ENCODE results near the gene LPCAT3.
"Not testable (repeated sequence)": the region's sequence is repeated elsewhere in the genome, so short reads cannot be mapped to it uniquely, and the experiment has no call there.

LPCAT3 gene

GRCh38 chr12:7037411-7037810 lies 19.1 kb upstream of the LPCAT3 start:
- DNase-seq (ENCODE audit: low spot score) = not testable (repeated sequence)

- no peak for DNase-seq (ENCODE audit: low spot score)
These were observed 17.2 kb upstream of the LPCAT3 start for GRCh38 chr12:7035463-7035862.

DNA sequence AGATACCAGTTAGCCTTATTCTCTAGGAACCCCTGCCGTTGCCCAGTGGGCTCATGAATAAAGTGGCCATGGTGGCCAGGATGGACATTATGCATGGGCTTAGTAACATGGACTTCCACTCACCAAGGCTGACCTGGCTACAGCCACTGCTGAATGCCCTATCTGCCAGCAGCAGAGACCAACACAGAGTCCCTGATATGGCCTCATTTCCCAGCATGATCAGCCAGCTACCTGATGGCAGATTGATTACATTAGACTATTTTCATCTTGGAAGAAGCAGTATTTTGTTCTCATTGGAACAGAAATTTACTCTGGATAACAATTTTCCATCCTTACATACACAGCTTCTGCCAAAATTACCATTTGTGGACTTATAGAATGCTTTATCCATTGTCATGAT lies 16.2 kb upstream of the LPCAT3 start:
- DNase-seq (ENCODE audit: low spot score) = no peak

DNA sequence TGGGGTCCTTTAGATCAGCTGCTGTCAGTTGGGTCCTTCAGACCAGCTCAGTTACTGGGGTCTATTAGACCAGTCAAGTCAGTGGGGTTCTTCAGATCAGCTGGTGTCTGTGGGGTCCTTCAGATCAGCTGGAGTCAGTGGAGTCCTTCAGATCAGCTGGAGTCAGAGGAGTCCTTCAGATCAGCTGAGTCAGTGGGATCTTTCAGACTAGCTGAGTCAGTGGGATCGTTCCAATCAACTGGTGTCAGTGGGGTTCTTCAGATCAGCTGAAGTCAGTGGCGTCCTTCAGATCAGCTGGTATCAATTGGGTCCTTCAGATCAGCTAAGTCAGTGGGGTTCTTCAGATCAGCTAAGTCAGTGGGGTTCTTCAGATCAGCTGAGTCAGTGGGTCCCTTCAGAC lies 14.7 kb upstream of the LPCAT3 start:
- no peak for DNase-seq (ENCODE audit: low spot score)

- DNase-seq (ENCODE audit: low spot score) = no peak
These were observed 13.0 kb upstream of the LPCAT3 start for GRCh38 chr12:7031306-7031705.

DNA sequence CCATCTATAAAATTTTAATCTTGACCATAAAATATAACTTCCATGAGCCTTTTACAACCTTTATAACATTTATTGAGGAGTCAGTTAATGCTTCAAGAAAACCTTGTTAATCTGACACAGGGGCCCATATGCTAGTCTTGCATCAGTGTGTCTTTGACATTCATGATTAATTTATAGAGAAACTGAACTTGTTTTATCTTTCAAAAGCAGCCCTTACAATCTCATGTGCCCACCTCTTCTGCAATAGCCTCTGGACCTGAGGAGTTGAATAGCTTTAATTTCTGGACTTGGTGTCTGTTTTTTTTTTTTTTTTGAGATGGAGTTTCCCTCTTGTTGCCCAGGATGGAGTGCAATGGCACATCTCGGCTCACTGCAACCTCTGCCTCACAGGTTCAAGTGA lies 8.6 kb upstream of the LPCAT3 start:
- DNase-seq (ENCODE audit: low spot score) = no peak

GRCh38 chr12:7023114-7023513 lies 4.8 kb upstream of the LPCAT3 start:
- no peak for DNase-seq (ENCODE audit: low spot score)

- DNase-seq (ENCODE audit: low spot score) = no peak
These were observed 3.7 kb upstream of the LPCAT3 start for GRCh38 chr12:7021956-7022355.

GRCh38 chr12:7019043-7019569 lies 830 bp upstream of the LPCAT3 start:
- DNase-seq (ENCODE audit: low spot score) = peak; percentile 48

DNA sequence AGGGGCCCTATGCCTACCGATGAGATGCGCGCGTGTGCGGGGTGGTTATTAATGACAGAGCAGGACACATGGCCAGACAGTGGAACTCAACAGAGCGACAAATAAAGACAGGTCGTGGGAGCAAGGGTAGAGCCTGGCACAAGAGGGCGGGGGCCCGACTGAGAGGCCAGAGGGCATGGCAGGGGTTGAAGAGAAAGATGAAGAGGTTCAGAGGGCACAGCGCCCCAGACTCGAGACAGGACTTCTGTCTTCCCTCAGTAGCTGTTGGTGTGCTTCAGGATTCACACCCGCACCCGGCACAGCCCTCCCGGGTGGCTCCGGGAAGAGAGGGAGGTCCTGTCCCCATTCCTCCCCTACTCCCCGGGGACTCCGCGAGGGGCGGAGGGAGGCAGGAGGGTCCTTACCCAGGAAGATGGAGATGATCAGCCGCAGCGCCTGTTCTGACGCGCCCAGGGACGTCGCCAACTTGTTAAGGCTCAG lies 366 bp downstream of the LPCAT3 start:
- peak; percentile 91 for DNase-seq (ENCODE audit: low spot score)

DNA sequence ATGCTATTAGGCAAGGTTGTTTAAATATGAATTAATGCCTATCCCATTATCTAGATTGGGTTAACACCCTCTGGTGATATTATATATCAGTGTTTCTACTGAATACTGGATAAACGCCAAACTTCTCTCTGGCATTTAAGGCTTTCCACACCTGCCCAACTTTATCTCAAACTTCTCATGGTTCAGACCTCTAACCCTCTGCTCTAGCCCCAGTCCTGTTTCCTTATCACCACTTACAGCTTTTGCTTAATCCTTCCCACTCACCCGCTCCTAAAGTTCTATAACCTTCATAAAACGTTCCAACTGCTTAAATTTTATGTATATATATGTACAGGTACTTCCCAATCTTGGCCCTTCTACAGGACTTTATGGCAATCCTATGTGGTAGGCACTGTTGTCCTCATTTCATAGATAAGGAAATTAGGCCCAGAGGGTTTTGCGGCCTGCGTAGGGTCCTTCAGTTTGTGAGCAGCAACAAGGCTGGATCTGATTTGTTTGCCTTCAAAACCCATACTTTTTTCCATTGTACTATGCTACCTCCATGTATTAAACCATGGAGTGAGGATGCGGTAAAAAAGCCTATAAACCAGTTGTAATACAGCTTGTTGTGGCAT lies 1.2 kb downstream of the LPCAT3 start:
- no peak for DNase-seq (ENCODE audit: low spot score)

DNA sequence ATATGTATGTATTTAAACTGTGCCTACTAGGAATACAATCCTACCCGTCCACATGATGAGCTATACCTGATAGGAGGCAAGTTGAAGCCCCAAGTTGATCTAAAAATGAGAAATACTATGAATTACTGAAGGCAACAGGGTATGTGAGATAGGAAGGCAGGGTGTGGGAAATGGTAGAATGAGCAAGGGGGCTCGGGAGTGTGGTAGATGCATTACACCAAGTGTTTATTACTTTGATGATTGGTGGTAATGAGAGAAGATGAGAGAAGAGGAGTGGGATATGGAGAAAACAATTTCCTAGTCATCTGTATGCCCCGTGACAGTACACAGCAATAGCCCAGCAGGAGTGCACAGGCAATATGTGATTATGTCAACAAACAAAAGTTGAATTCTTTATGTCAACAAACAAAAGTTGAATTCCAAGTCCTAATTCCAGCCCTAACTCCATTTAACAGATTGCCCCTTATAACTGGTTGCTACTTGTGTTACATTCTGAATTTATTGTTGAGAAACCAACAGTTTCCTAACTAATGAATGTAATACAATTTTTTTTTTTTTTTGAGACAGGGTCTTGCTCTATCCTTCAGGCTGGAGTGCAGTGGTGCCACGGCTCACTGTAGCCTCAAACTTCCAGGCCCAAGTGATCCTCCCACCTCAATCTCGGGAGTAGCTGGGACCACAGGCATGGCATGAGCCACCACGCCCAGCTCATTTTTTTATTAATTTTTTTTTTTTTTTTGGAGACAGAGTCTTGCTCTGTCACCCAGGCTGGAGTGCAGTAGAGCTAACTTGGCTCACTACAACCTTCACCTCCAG lies 2.5 kb downstream of the LPCAT3 start:
- no peak for DNase-seq (ENCODE audit: low spot score)

DNA sequence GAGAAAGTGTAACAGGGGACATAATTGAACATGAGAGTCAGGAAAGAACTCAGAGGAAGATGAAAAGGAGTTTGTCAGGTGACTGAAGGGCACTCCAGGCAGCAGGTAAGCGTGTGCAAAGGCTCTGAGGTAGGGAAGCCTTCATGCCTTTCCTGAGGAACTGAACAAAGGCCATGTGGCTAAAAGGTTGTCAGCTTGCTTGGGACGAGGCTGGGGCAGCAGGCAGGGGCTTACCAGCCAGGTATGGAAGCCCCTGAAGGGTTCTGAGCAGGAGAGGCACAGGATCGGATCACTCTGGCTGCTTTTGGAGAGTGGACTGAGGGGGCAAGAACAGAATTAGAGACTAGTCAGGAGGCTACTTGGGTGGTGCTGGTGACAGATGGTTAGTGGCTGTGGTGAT lies 5.2 kb downstream of the LPCAT3 start:
- DNase-seq (ENCODE audit: low spot score) = no peak

DNA sequence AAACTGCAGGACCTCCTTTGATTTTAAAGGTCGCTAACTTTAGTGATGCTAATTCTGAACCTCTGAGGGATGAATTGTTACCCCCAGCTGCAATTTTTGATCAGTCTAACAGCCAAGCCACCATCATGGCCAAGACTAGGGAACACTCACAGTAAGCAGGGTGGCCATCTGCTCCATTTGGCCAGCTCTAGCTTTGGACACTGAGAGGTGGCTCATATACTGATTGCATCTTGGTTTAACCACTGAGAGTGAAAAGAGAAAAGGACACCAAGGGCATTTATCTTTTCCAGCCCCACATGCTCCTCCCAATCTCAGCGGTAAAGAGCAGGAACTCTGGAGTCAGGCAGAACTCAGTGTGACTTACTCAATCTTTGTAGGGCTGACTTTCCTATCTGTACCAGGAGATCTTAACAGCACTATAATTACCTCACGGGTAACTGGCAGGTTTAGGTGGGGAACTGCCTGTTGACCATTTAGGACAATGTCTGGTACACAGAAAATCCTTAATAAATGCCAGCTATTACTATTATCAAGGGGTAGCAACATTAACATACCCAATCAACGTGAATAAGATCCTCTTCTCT lies 6.2 kb downstream of the LPCAT3 start:
- DNase-seq (ENCODE audit: low spot score) = no peak

GRCh38 chr12:7011398-7011797 lies 6.9 kb downstream of the LPCAT3 start:
- not testable (repeated sequence) for DNase-seq (ENCODE audit: low spot score)

DNA sequence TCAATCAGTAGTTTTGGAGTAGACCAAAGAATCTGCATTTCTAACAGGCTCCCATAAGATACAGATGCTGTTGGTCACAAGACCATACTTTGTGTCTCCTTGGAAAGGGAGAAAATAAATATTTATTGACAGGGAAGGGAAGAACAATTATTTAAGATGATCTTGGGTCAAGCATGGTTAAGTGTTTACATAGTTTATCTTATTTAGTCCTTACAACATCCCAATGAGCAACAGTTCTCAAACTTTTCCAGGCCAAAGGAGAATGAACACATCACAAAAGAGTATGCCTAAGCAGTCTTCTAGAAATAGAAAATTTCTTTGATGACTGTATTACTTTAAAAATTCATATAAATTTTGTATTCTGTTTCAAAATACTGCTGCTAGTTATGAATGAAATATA lies 8.8 kb downstream of the LPCAT3 start:
- no peak for DNase-seq (ENCODE audit: low spot score)

DNA sequence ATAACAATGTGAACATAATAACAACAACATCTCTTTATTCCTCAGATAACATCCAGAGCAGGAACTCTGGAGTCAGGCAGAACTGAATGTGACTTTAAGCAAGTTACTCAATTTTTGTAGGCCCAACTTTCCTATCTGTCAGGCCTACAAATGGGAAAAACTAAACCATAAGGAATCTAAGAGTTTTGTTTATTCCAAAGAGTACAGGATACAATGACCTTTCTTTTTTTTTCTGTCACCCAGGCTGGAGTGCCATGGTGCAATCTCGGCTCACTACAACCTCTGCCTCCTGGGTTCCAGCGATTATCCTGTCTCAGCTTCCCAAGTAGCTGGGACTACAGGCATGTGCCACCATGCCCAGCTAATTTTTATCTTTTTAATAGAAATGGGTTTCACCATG lies 9.4 kb downstream of the LPCAT3 start:
- no peak for DNase-seq (ENCODE audit: low spot score)

GRCh38 chr12:7006639-7007038 lies 11.6 kb downstream of the LPCAT3 start:
- DNase-seq (ENCODE audit: low spot score) = no peak

GRCh38 chr12:7005311-7005710 lies 13.0 kb downstream of the LPCAT3 start:
- no peak for DNase-seq (ENCODE audit: low spot score)

DNA sequence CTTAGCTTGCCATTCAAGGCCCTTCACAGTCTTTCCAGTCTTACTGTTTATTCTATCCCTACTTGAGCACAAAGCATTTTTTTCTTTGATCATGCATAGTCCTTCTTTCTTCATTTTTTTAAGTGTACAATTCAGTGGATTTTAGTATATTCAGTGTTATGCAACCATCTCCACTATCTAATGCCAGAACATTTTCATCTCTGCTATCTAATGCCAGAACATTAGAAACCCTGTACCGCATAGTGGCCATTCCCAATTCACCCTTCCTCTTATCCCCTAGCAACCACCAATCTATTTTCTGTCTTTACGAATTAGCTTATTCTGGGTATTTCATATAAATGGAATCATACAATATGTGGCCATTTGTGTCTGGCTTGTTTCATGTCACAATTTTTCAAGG lies 13.4 kb downstream of the LPCAT3 start:
- no peak for DNase-seq (ENCODE audit: low spot score)

- DNase-seq (ENCODE audit: low spot score) = no peak
These were observed 13.9 kb downstream of the LPCAT3 start for GRCh38 chr12:7004287-7004803.

DNA sequence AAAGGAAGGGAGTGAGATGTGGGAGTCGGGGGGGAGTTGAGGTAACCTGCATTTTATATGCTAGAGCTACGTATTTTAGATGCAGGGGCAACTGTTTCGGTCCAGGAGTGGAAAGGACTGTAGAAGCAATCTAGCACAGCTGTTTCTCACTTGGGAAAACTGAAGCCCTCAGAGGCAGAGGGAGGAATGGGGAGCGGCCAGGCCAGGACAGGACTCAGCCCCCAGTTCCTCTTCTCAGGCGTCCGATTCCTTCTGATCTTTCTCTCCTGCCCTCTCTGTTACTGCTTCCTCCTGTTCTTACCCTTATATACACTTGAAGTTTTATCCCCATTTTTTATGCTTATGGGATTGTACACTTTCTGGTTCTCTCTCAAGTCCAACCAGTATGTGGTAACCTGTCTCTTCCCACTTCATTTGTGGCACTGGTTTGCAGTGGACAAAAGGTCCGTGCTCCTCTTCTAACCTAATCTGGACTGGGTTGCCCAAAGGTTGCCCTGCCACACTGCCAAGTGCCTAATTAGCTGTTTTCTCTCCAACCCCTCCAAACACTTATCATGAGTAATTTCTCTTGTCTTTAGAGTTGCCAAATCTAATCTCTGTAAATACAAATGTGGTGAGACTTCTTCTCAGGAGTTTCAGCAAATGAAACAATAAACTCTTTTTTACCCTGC lies 16.2 kb downstream of the LPCAT3 start:
- DNase-seq (ENCODE audit: low spot score) = no peak
